HEK293T (cell line): ENCODE measurements around the gene DGAT2.

Experiments used
- CTCF ChIA-PET: fragments of 350-600 bp; formaldehyde crosslinking; extraction: SDS; loops from one replicate; lab custom pipeline; 2021; ENCODE audit warnings: antibody characterized with exemption, inconsistent platforms; lab: Yijun Ruan, JAX
- POLR2A ChIA-PET: fragments of 350-600 bp; formaldehyde crosslinking; extraction: SDS; loops from one replicate; lab custom pipeline; 2020; ENCODE audit warnings: antibody characterized with exemption, inconsistent platforms; lab: Yijun Ruan, JAX
- DNase-seq: peaks from one replicate; pipeline ENCODE4 v3.0.0; 2012; ENCODE audit warnings: mixed read lengths; ENCODE audit errors: extremely low spot score
- ARNT ChIP-seq: fragments of 450-650 bp; IDR thresholded peaks from 2 replicates; pipeline ENCODE4 v1.6.1; 2017; ENCODE audit warnings: mild to moderate bottlenecking
- BHLHE40 ChIP-seq: fragments of 450-650 bp; IDR thresholded peaks from 2 replicates; pipeline ENCODE4 v1.6.1; 2016; ENCODE audit warnings: mild to moderate bottlenecking, moderate library complexity, borderline replicate concordance
- CTBP1 ChIP-seq: fragments of 450-650 bp; IDR thresholded peaks from 2 replicates; pipeline ENCODE4 v1.6.1; 2016; ENCODE audit warnings: borderline replicate concordance
- ELF4 ChIP-seq: fragments of 450-650 bp; IDR thresholded peaks from 2 replicates; pipeline ENCODE4 v1.6.1; 2017; ENCODE audit warnings: antibody characterized with exemption
- FOXA1 ChIP-seq: fragments of 450-650 bp; IDR thresholded peaks from 2 replicates; pipeline ENCODE4 v1.6.1; 2016; ENCODE audit warnings: mild to moderate bottlenecking
- FOXK2 ChIP-seq: fragments of 450-650 bp; IDR thresholded peaks from 2 replicates; pipeline ENCODE4 v1.6.1; 2016; ENCODE audit warnings: mild to moderate bottlenecking
- FOXM1 ChIP-seq: fragments of 450-650 bp; IDR thresholded peaks from 2 replicates; pipeline ENCODE4 v1.6.1; 2017; ENCODE audit warnings: mild to moderate bottlenecking, borderline replicate concordance
- HDGF ChIP-seq: fragments of 450-650 bp; IDR thresholded peaks from 2 replicates; pipeline ENCODE4 v1.6.1; 2017; ENCODE audit warnings: antibody characterized with exemption, borderline replicate concordance
- L3MBTL2 ChIP-seq: fragments of 450-650 bp; conservative IDR thresholded peaks from 2 replicates; pipeline ENCODE4 v1.6.1; 2016; ENCODE audit warnings: mild to moderate bottlenecking
- LEF1 ChIP-seq: fragments of 450-650 bp; IDR thresholded peaks from 2 replicates; pipeline ENCODE4 v1.6.1; 2017; ENCODE audit warnings: mild to moderate bottlenecking, borderline replicate concordance
- NFRKB ChIP-seq: fragments of 450-650 bp; IDR thresholded peaks from 2 replicates; pipeline ENCODE4 v1.6.1; 2016; ENCODE audit warnings: mild to moderate bottlenecking, moderate library complexity
- PKNOX1 ChIP-seq: fragments of 450-650 bp; IDR thresholded peaks from 2 replicates; pipeline ENCODE4 v1.6.1; 2016
- SP1 ChIP-seq: fragments of 450-650 bp; IDR thresholded peaks from 2 replicates; pipeline ENCODE4 v1.6.1; 2017
- SUZ12 ChIP-seq: fragments of 450-650 bp; IDR thresholded peaks from 2 replicates; pipeline ENCODE4 v1.6.1; 2016; ENCODE audit warnings: mild to moderate bottlenecking
- TARDBP ChIP-seq: fragments of 450-650 bp; IDR thresholded peaks from 2 replicates; pipeline ENCODE4 v1.6.1; 2016
- ZNF384 ChIP-seq: fragments of 450-650 bp; IDR thresholded peaks from 2 replicates; pipeline ENCODE4 v1.6.1; 2016

DGAT2 gene

GRCh38 chr11:75757651-75758050 lies 10.9 kb upstream of the DGAT2 start:
- DNase-seq, result no peak
- POLR2A ChIA-PET, result no interaction called here
- TF ChIP-seq BHLHE40 (no peak), TARDBP (no peak), HDGF (no peak), FOXA1 (no peak), SUZ12 (no peak), CTBP1 (no peak), FOXM1 (no peak), ELF4 (no peak), FOXK2 (no peak), SP1 (no peak), L3MBTL2 (no peak), ZNF384 (no peak), PKNOX1 (no peak), NFRKB (no peak), LEF1 (no peak)
- CTCF ChIA-PET, result interaction anchor here (1.0 kb wide), 1 partner anchor 34 kb away, joined by 3 read pairs; no protein-coding TSS in a partner anchor

- ChIA-PET POLR2A (no interaction called here), CTCF (no interaction called here)
- no peak for TF ChIP-seq SUZ12
- TF ChIP-seq CTBP1, result no peak
- TF ChIP-seq BHLHE40, result no peak
- no peak for TF ChIP-seq HDGF
- TF ChIP-seq ARNT, result no peak
- TF ChIP-seq L3MBTL2, result no peak
- TF ChIP-seq FOXA1, result no peak
- no peak for TF ChIP-seq FOXM1
- no peak for TF ChIP-seq ELF4
- no peak for TF ChIP-seq ZNF384
- TF ChIP-seq SP1, result no peak
- TF ChIP-seq LEF1, result no peak
- TF ChIP-seq PKNOX1, result no peak
- no peak for TF ChIP-seq TARDBP
- TF ChIP-seq NFRKB, result no peak
- TF ChIP-seq FOXK2, result no peak
- DNase-seq, result no peak
These were observed 8.7 kb upstream of the DGAT2 start for GRCh38 chr11:75759832-75760231.

GRCh38 chr11:75760243-75760642 lies 8.3 kb upstream of the DGAT2 start:
- ChIA-PET POLR2A (no interaction called here), CTCF (no interaction called here)
- no peak for TF ChIP-seq L3MBTL2
- TF ChIP-seq NFRKB, result no peak
- no peak for TF ChIP-seq ZNF384
- no peak for TF ChIP-seq HDGF
- TF ChIP-seq LEF1, result no peak
- no peak for TF ChIP-seq ARNT
- TF ChIP-seq CTBP1, result no peak

GRCh38 chr11:75760710-75761493 lies 7.7 kb upstream of the DGAT2 start:
- CTCF ChIA-PET, result interaction anchor here (0.6 kb wide), 1 partner anchor 64 kb away, joined by 8 read pairs; no protein-coding TSS in a partner anchor
- POLR2A ChIA-PET, result no interaction called here
- TF ChIP-seq TARDBP (no peak), ZNF384 (no peak), L3MBTL2 (no peak), SP1 (no peak), CTBP1 (no peak)
- DNase-seq, result no peak

More at GRCh38 chr11:75760243-75760642, 8.3 kb upstream of the DGAT2 start:
- DNase-seq, result no peak

- TF ChIP-seq FOXK2, result no peak
- TF ChIP-seq HDGF, result no peak
- TF ChIP-seq FOXM1, result no peak
- no peak for TF ChIP-seq NFRKB
- no peak for TF ChIP-seq CTBP1
- DNase-seq, result no peak
- CTCF ChIA-PET, result no interaction called here
- POLR2A ChIA-PET, result no interaction called here
These were observed 6.4 kb upstream of the DGAT2 start for GRCh38 chr11:75762158-75762557.

GRCh38 chr11:75762885-75763284 lies 5.7 kb upstream of the DGAT2 start:
- ChIA-PET POLR2A (no interaction called here), CTCF (no interaction called here)
- TF ChIP-seq SP1, result no peak
- no peak for TF ChIP-seq LEF1
- no peak for TF ChIP-seq L3MBTL2
- no peak for TF ChIP-seq ELF4
- TF ChIP-seq CTBP1, result no peak
- no peak for TF ChIP-seq FOXK2
- DNase-seq, result no peak

GRCh38 chr11:75763846-75764245 lies 4.7 kb upstream of the DGAT2 start:
- CTCF ChIA-PET, result no interaction called here
- POLR2A ChIA-PET, result interaction anchor here (0.8 kb wide), 1 partner anchor 22 kb away, joined by 3 read pairs; no protein-coding TSS in a partner anchor
- no peak for DNase-seq
- TF ChIP-seq LEF1, result no peak
- TF ChIP-seq FOXK2, result no peak
- TF ChIP-seq ZNF384, result no peak
- no peak for TF ChIP-seq FOXM1
- TF ChIP-seq CTBP1, result no peak
- TF ChIP-seq ARNT, result no peak
- no peak for TF ChIP-seq TARDBP
- TF ChIP-seq NFRKB, result no peak
- no peak for TF ChIP-seq BHLHE40
- TF ChIP-seq L3MBTL2, result no peak
- TF ChIP-seq FOXA1, result no peak
- no peak for TF ChIP-seq HDGF
- no peak for TF ChIP-seq PKNOX1
- TF ChIP-seq SUZ12, result no peak
- TF ChIP-seq SP1, result no peak
